Stomach (tissue), 9 donors: ENCODE measurements around the gene LRMDA. TPM values are rescaled to one million over a fixed set of nuclear protein-coding genes. Genes with fewer than 3 reads are reported as not detected.

Source experiments
- DNase-seq, 2 donors: peaks; one replicate each; pipeline versions ENCODE4 v3.0.0 to v3.0.0-alpha.2; 2013 to 2019
- H3K27ac ChIP-seq, 5 donors: fragments of 200-600 bp in 4 of 5; sonication (generic) in 4 of 5; one replicate each; pipeline ENCODE4 v1.5.1; 2013 to 2019; ENCODE audit warnings: mild to moderate bottlenecking in 1 of 5, moderate library complexity in 1 of 5
- H3K27me3 ChIP-seq, 3 donors: fragments of 200-600 bp; sonication (generic); one replicate each; pipeline ENCODE4 v1.5.1; 2017 to 2019; ENCODE audit warnings: mixed run types in 1 of 3
- H3K36me3 ChIP-seq, 4 donors: fragments of 200-600 bp; sonication (generic); 1 replicate in 3 of 4; 2 replicates in 1 of 4; pipeline ENCODE4 v1.5.1; 2016 to 2019
- H3K4me1 ChIP-seq, 4 donors: fragments of 200-600 bp; sonication (generic); one replicate each; pipeline ENCODE4 v1.5.1; 2016 to 2019
- H3K4me3 ChIP-seq, 4 donors: fragments of 200-600 bp; sonication (generic) in 3 of 4; one replicate each; pipeline ENCODE4 v1.5.1; 2016 to 2019; ENCODE audit warnings: mild to moderate bottlenecking in 1 of 4
- H3K9me3 ChIP-seq, 4 donors: fragments of 200-600 bp; sonication (generic); one replicate each; pipeline ENCODE4 v1.5.1; 2016 to 2019
- CTCF ChIP-seq, 7 experiments: fragments of 450-650 bp in 4 of 7; fragments of 200-600 bp in 3 of 7; sonication (generic) in 3 of 7; IDR thresholded peaks; one replicate each; pipeline ENCODE4 v1.5.1; 2016 to 2019; ENCODE audit warnings: antibody characterized with exemption in 7 of 7, control low read depth in 2 of 7, mild to moderate bottlenecking in 1 of 7
- EP300 ChIP-seq: sonication (generic); formaldehyde crosslinking; IDR thresholded peaks from one replicate; pipeline ENCODE4 v1.6.1; 2017; ENCODE audit warnings: antibody characterized with exemption
- POLR2A ChIP-seq, 4 donors: fragments of 450-650 bp; IDR thresholded peaks; one replicate each; pipeline ENCODE4 v1.6.1; 2016; ENCODE audit warnings: antibody characterized with exemption in 4 of 4, control low read depth in 2 of 4, mild to moderate bottlenecking in 1 of 4, moderate library complexity in 1 of 4
- POLR2AphosphoS5 ChIP-seq, 3 donors: sonication (generic); formaldehyde crosslinking; IDR thresholded peaks; one replicate each; pipeline ENCODE4 v1.6.1; 2016; ENCODE audit warnings: antibody characterized with exemption in 3 of 3
- WGBS, 5 donors: extraction: QIAGEN DNeasy Blood & Tissue Kit in 3 of 5; methylation state at CpG; one replicate each; pipeline versions ENCODE4 v1.1.5 to v1.1.7; 2013 to 2018; 5-methylcytosine and 5-hydroxymethylcytosine counted together
- intact Hi-C: fragments of 100-400 bp; cut with DNase I; formaldehyde crosslinking; loops from one replicate; pipeline ENCODE4 v1.15.1; 2023; ENCODE audit warnings: low total_unique reads
- polyA plus RNA-seq, 3 donors: library from polyadenylated mRNA; stranded (reverse); fragments of 200-250 nt; gene quantifications; one replicate each; pipeline ENCODE4 v1.2.3, GENCODE V29; 2013
- total RNA-seq, 5 donors: library from RNA; depleted of rRNA; stranded (reverse); fragments of >200 nt; gene quantifications; one replicate each; pipeline versions ENCODE4 v1.1.0 to v1.2.3, GENCODE V29; 2014 to 2016
- donor health status: healthy with polysubstance abuse.
- donor health status: Bipolar disorder and iron deficiency.
- donor health status: healthy.

The LRMDA gene
- total and polyA plus RNA-seq, 8 donors, result 1.3 to 30.2 (median 13.6) TPM; not detected in 1

GRCh38 chr10:75484717-75485116 is 53.3 kb downstream of the LRMDA start:
- Histone ChIP-seq H3K36me3 (no peaks in the 10 kb centered on the region), H3K4me3 (no peak overlapping the region), H3K27ac (no peak overlapping the region), H3K27me3 (no peaks in the 10 kb centered on the region), H3K4me1 (no peaks in the 10 kb centered on the region), H3K9me3 (no peaks in the 10 kb centered on the region)
- no peak for TF ChIP-seq CTCF (IDR thresholded peaks at IDR 0.05)
- no peak for DNase-seq
- intact Hi-C loops, result no loop called here
- WGBS, 5 donors, result 87 to 100% (median 96%) methylated on average over 1 of the region's 1 CpG

GRCh38 chr10:75486591-75486990 is 55.2 kb downstream of the LRMDA start:
- WGBS, 5 donors, result 77 to 94% (median 88%) methylated on average over 2 of the region's 2 CpGs
- no peak for DNase-seq
- Histone ChIP-seq H3K27ac (no peak overlapping the region), H3K27me3 (no peaks in the 10 kb centered on the region), H3K9me3 (no peaks in the 10 kb centered on the region), H3K4me1 (no peaks in the 10 kb centered on the region), H3K36me3 (no peaks in the 10 kb centered on the region), H3K4me3 (no peak overlapping the region)
- intact Hi-C loops, result no loop called here
- TF ChIP-seq POLR2A (IDR thresholded peaks at IDR 0.05), result no peak
- TF ChIP-seq CTCF (IDR thresholded peaks at IDR 0.05), result no peak
- TF ChIP-seq POLR2AphosphoS5 (IDR thresholded peaks at IDR 0.05), result no peak
- TF ChIP-seq EP300, result no peak

GRCh38 chr10:75487087-75487754 is 55.8 kb downstream of the LRMDA start:
- Histone ChIP-seq H3K9me3 (no peaks in the 10 kb centered on the region), H3K4me1 (no peaks in the 10 kb centered on the region), H3K36me3 (no peaks in the 10 kb centered on the region), H3K4me3 (no peak overlapping the region), H3K27me3 (no peaks in the 10 kb centered on the region), H3K27ac (no peak overlapping the region)
- intact Hi-C loops, result no loop called here
- DNase-seq, result no peak
- 71 to 91% (median 87%) methylated on average over 4 of the region's 4 CpGs for WGBS, 5 donors
- TF ChIP-seq POLR2AphosphoS5 (IDR thresholded peaks at IDR 0.05), result no peak
- TF ChIP-seq POLR2A (IDR thresholded peaks at IDR 0.05), result no peak
- no peak for TF ChIP-seq EP300
- TF ChIP-seq CTCF (IDR thresholded peaks at IDR 0.05), result no peak

- Histone ChIP-seq H3K4me3 (no peak overlapping the region), H3K27me3 (no peaks in the 10 kb centered on the region), H3K27ac (no peak overlapping the region), H3K9me3 (no peaks in the 10 kb centered on the region), H3K4me1 (no peaks in the 10 kb centered on the region), H3K36me3 (no peaks in the 10 kb centered on the region)
- intact Hi-C loops, result no loop called here
- TF ChIP-seq POLR2AphosphoS5 (IDR thresholded peaks at IDR 0.05), result no peak
- no peak for TF ChIP-seq EP300
- TF ChIP-seq CTCF (IDR thresholded peaks at IDR 0.05), result no peak
- no peak for TF ChIP-seq POLR2A (IDR thresholded peaks at IDR 0.05)
- DNase-seq, result no peak
- 71 to 88% (median 79%) methylated on average over 2 of the region's 2 CpGs; no CpG with 5 or more reads in 1 of the 5 donors for WGBS, 5 donors
Observed at GRCh38 chr10:75487755-75488125, 56.3 kb downstream of the LRMDA start.
